ENCODE measurements around the gene WTAP.
"Not testable (repeated sequence)": the region's sequence is repeated elsewhere in the genome, so short reads cannot be mapped to it uniquely, and the experiment has no call there.

WTAP gene

GRCh38 chr6:159729598-159730331, 2.5 kb downstream of the WTAP start:
- peak; percentile 19 for DNase-seq (ENCODE audit: low read depth, low spot score)

GRCh38 chr6:159730332-159730676, 3.0 kb downstream of the WTAP start:
- DNase-seq (ENCODE audit: low read depth, low spot score): no peak

GRCh38 chr6:159732550-159732949, 5.2 kb downstream of the WTAP start:
- not testable (repeated sequence) for DNase-seq (ENCODE audit: low read depth, low spot score)

GRCh38 chr6:159733395-159733794, 6.1 kb downstream of the WTAP start:
- not testable (repeated sequence) for DNase-seq (ENCODE audit: low read depth, low spot score)

- DNase-seq (ENCODE audit: low read depth, low spot score): no peak
These were observed 9.6 kb downstream of the WTAP start for GRCh38 chr6:159736908-159737307.

- DNase-seq (ENCODE audit: low read depth, low spot score): no peak
These were observed 12.0 kb downstream of the WTAP start for GRCh38 chr6:159739341-159739740.

GRCh38 chr6:159742165-159742564, 14.9 kb downstream of the WTAP start:
- no peak for DNase-seq (ENCODE audit: low read depth, low spot score)

GRCh38 chr6:159745081-159745480, 17.8 kb downstream of the WTAP start:
- no peak for DNase-seq (ENCODE audit: low read depth, low spot score)

- no peak for DNase-seq (ENCODE audit: low read depth, low spot score)
These were observed 19.5 kb downstream of the WTAP start for GRCh38 chr6:159746759-159747158.

- DNase-seq (ENCODE audit: low read depth, low spot score): not testable (repeated sequence)
These were observed 20.8 kb downstream of the WTAP start for GRCh38 chr6:159748127-159748526.

- DNase-seq (ENCODE audit: low read depth, low spot score): no peak
These were observed 24.1 kb downstream of the WTAP start for GRCh38 chr6:159751448-159751847.

GRCh38 chr6:159753081-159753872, 26.0 kb downstream of the WTAP start:
- no peak for DNase-seq (ENCODE audit: low read depth, low spot score)

GRCh38 chr6:159754401-159754800, 27.1 kb downstream of the WTAP start:
- DNase-seq (ENCODE audit: low read depth, low spot score): no peak

GRCh38 chr6:159754959-159755914, 27.9 kb downstream of the WTAP start:
- DNase-seq (ENCODE audit: low read depth, low spot score): no peak

GRCh38 chr6:159756508-159756907, 29.2 kb downstream of the WTAP start:
- DNase-seq (ENCODE audit: low read depth, low spot score): no peak

- no peak for DNase-seq (ENCODE audit: low read depth, low spot score)
These were observed 31.0 kb downstream of the WTAP start for GRCh38 chr6:159758031-159759001.

GRCh38 chr6:159759645-159760044, 32.3 kb downstream of the WTAP start:
- DNase-seq (ENCODE audit: low read depth, low spot score): no peak

GRCh38 chr6:159760602-159761057, 33.3 kb downstream of the WTAP start:
- peak; percentile 87 for DNase-seq (ENCODE audit: low read depth, low spot score)

- peak; percentile 67 for DNase-seq (ENCODE audit: low read depth, low spot score)
These were observed 34.0 kb downstream of the WTAP start for GRCh38 chr6:159761129-159761872.
